Measurements from ENCODE around the gene CSAG3.
"Not testable (repeated sequence)": the region's sequence is repeated elsewhere in the genome, so short reads cannot be mapped to it uniquely, and the experiment has no call there.

GRCh38 chrX:152759544-152759943 lies 526 bp downstream of the CSAG3 start:
- TF ChIP-seq CTCF, POLR2AphosphoS5, POLR2A (IDR thresholded peaks at IDR 0.05): not testable (repeated sequence)
